Hepatocyte (in vitro differentiated cells): ENCODE results near the gene C6orf52. TPM values are rescaled to one million over a fixed set of nuclear protein-coding genes. Genes with fewer than 3 reads are reported as not detected.

ENCODE experiments used
- DNase-seq: peaks from one replicate; pipeline ENCODE4 v3.0.0-alpha.2; 2016; ENCODE audit warnings: low spot score
- H2AFZ ChIP-seq: fragments of 200-600 bp; sonication (generic); 2 replicates; pipeline ENCODE4 v1.6.0; 2016; ENCODE audit warnings: antibody characterized with exemption, mild to moderate bottlenecking
- H3K27ac ChIP-seq: fragments of 200-600 bp; sonication (generic); 2 replicates; pipeline ENCODE4 v1.5.1; 2016; ENCODE audit warnings: mild to moderate bottlenecking
- H3K27me3 ChIP-seq: fragments of 200-600 bp; sonication (generic); 2 replicates; pipeline ENCODE4 v1.6.1; 2016
- H3K36me3 ChIP-seq: fragments of 200-600 bp; sonication (generic); replicated peaks from 2 replicates; pipeline ENCODE4 v1.5.1; 2016; ENCODE audit warnings: low read depth; ENCODE audit not compliant: insufficient read depth
- H3K4me1 ChIP-seq: fragments of 200-600 bp; sonication (generic); 2 replicates; pipeline ENCODE4 v1.5.1; 2016; ENCODE audit warnings: mild to moderate bottlenecking, moderate library complexity; ENCODE audit not compliant: insufficient read depth
- H3K4me2 ChIP-seq: fragments of 200-600 bp; sonication (generic); 2 replicates; pipeline ENCODE4 v1.6.0; 2016
- H3K4me3 ChIP-seq: fragments of 200-600 bp; sonication (generic); 2 replicates; pipeline ENCODE4 v1.5.1; 2016; ENCODE audit warnings: mild to moderate bottlenecking
- H3K79me2 ChIP-seq: fragments of 200-600 bp; sonication (generic); 2 replicates; pipeline ENCODE4 v1.6.0; 2017; ENCODE audit warnings: mild to moderate bottlenecking
- H3K9me2 ChIP-seq: fragments of 200-600 bp; sonication (generic); replicated peaks from 2 replicates; pipeline ENCODE4 v1.6.0; 2017; ENCODE audit warnings: mild to moderate bottlenecking; ENCODE audit not compliant: insufficient read depth
- H3K9me3 ChIP-seq: fragments of 200-600 bp; sonication (generic); 2 replicates; pipeline ENCODE4 v1.5.1; 2016; ENCODE audit warnings: low read depth, mild to moderate bottlenecking
- H4K20me1 ChIP-seq: fragments of 200-600 bp; sonication (generic); 2 replicates; pipeline ENCODE4 v1.6.0; 2016; ENCODE audit warnings: mild to moderate bottlenecking; ENCODE audit not compliant: insufficient read depth, poor library complexity, severe bottlenecking
- CTCF ChIP-seq: fragments of 200-600 bp; sonication (generic); IDR thresholded peaks from 2 replicates; pipeline ENCODE4 v1.5.1; 2016; ENCODE audit warnings: antibody characterized with exemption, mild to moderate bottlenecking; ENCODE audit not compliant: poor library complexity
- EZH2 ChIP-seq: fragments of 200-600 bp; sonication (generic); IDR thresholded peaks from 2 replicates; pipeline ENCODE4 v1.6.1; 2016; ENCODE audit warnings: antibody characterized with exemption, mild to moderate bottlenecking, borderline replicate concordance
- EZH2phosphoT487 ChIP-seq: fragments of 200-600 bp; sonication (generic); IDR thresholded peaks from one replicate; pipeline ENCODE4 v1.6.1; 2018; ENCODE audit warnings: antibody characterized with exemption, mild to moderate bottlenecking, low read depth, moderate library complexity; ENCODE audit not compliant: unreplicated experiment, severe bottlenecking
- WGBS: methylation state at CpG from one replicate; pipeline ENCODE4 v1.1.6; 2016; ENCODE audit warnings: low lambda C conversion rate; ENCODE audit errors: missing lambda C conversion rate; 5-methylcytosine and 5-hydroxymethylcytosine counted together
- polyA plus RNA-seq: library from polyadenylated mRNA; unstranded; fragments of >200 nt; fragmentation: Nextera tagmentation; extraction: Ambion mirVana; gene quantifications from 2 replicates; pipeline ENCODE4 v1.2.1, GENCODE V29; 2016
- small RNA-seq: library from RNA; depleted of rRNA; stranded (forward); fragments of <200 nt; gene quantifications from one replicate; pipeline ENCODE3, GENCODE V24; 2014
- total RNA-seq: library from RNA; depleted of rRNA; stranded (reverse); fragments of >200 nt; gene quantifications from 2 replicates; pipeline ENCODE4 v1.2.3, GENCODE V29; 2014

Gene C6orf52
- total and polyA plus RNA-seq, 2 experiments from 2014 or later, result 1.2 to 6.8 TPM

- Histone ChIP-seq H2AFZ (no peak overlapping the region), H3K79me2 (peaks cover 5% of the 10 kb centered on the region), H3K4me2 (no peak overlapping the region), H3K27me3 (no peaks in the 10 kb centered on the region), H3K9me3 (no peaks in the 10 kb centered on the region), H3K4me1 (no peaks in the 10 kb centered on the region), H3K27ac (no peak overlapping the region), H3K36me3 (no peaks in the 10 kb centered on the region), H4K20me1 (no peaks in the 10 kb centered on the region), H3K9me2 (no peaks in the 10 kb centered on the region), H3K4me3 (no peak overlapping the region)
- DNase-seq, result no peak
- TF ChIP-seq EZH2phosphoT487 (no peak), CTCF (no peak), EZH2 (no peak)
- WGBS, result 97% methylated on average over 4 of the region's 4 CpGs
Measured at GRCh38 chr6:10621847-10622246, 72.6 kb downstream of the C6orf52 start.

Small RNA genes within 50 kb of the gene (small RNA-seq; reads per million reads assigned to genes)
- gene RF00019, result not detected

Other genes starting within 250 kb of the C6orf52 start
- 36.4 and 39.3 TPM in 2 replicates for gene GCNT2, start 173.3 kb downstream of the C6orf52 start, total RNA-seq
- 16.3 and 25.9 TPM in 2 replicates for gene GCNT2, start 173.3 kb downstream of the C6orf52 start, polyA plus RNA-seq
- 14.0 and 16.0 TPM in 2 replicates for gene PAK1IP1, start 356 bp upstream of the C6orf52 start, total RNA-seq
- gene PAK1IP1, start 356 bp upstream of the C6orf52 start, polyA plus RNA-seq, result 14.3 and 15.7 TPM in 2 replicates
- 155 and 181 TPM in 2 replicates for gene TMEM14C, start 28.5 kb upstream of the C6orf52 start, total RNA-seq
- gene TMEM14C, start 28.5 kb upstream of the C6orf52 start, polyA plus RNA-seq, result 170 and 176 TPM in 2 replicates
- 63.9 and 69.4 TPM in 2 replicates for gene TMEM14B, start 53.2 kb upstream of the C6orf52 start, total RNA-seq
- 108 and 126 TPM in 2 replicates for gene TMEM14B, start 53.2 kb upstream of the C6orf52 start, polyA plus RNA-seq
- 0.04 TPM in 1 of 2 replicates, not detected in the other for gene MAK, start 143.9 kb upstream of the C6orf52 start, total RNA-seq
- 0.05 and 0.34 TPM in 2 replicates for gene MAK, start 143.9 kb upstream of the C6orf52 start, polyA plus RNA-seq
- not detected in 2 replicates for gene GCM2, start 187.4 kb upstream of the C6orf52 start, total RNA-seq
- 0.17 TPM in 1 of 2 replicates, not detected in the other for gene GCM2, start 187.4 kb upstream of the C6orf52 start, polyA plus RNA-seq
- 1.00 and 1.1 TPM in 2 replicates for gene SYCP2L, start 192.4 kb upstream of the C6orf52 start, total RNA-seq
- 0.37 and 1.3 TPM in 2 replicates for gene SYCP2L, start 192.4 kb upstream of the C6orf52 start, polyA plus RNA-seq